ENCODE data around the gene ZNF536. TPM values are rescaled to one million over a fixed set of nuclear protein-coding genes. Genes with fewer than 3 reads are reported as not detected.

The ZNF536 gene
- total RNA-seq, 1 donor from 2014 or later, result 24.9 TPM

- Mint-ChIP-seq H3K4me3 (ENCODE audit: unreplicated experiment) (no peak overlapping the region), H3K27ac (ENCODE audit: unreplicated experiment) (no peak overlapping the region), H3K4me1 (ENCODE audit: low read depth, unreplicated experiment) (peaks cover 2% of the 10 kb centered on the region), H3K27me3 (ENCODE audit: unreplicated experiment) (peaks cover 7% of the 10 kb centered on the region), H3K36me3 (ENCODE audit: unreplicated experiment) (no peaks in the 10 kb centered on the region), H3K9me3 (ENCODE audit: unreplicated experiment) (peaks cover 4% of the 10 kb centered on the region)
- no peak for DNase-seq
- no peak for TF ChIP-seq CTCF (IDR thresholded peaks at IDR 0.05; ENCODE audit: partially characterized antibody, unreplicated experiment)
Observed at GRCh38 chr19:30358821-30359580, 13.2 kb upstream of the ZNF536 start.

GRCh38 chr19:30359936-30360335 lies 12.2 kb upstream of the ZNF536 start:
- Mint-ChIP-seq H3K4me3 (ENCODE audit: unreplicated experiment) (no peak overlapping the region), H3K36me3 (ENCODE audit: unreplicated experiment) (no peaks in the 10 kb centered on the region), H3K27me3 (ENCODE audit: unreplicated experiment) (peaks cover 6% of the 10 kb centered on the region), H3K4me1 (ENCODE audit: low read depth, unreplicated experiment) (no peaks in the 10 kb centered on the region), H3K9me3 (ENCODE audit: unreplicated experiment) (peaks cover 1% of the 10 kb centered on the region), H3K27ac (ENCODE audit: unreplicated experiment) (no peak overlapping the region)
- DNase-seq, result no peak
- no peak for TF ChIP-seq CTCF (IDR thresholded peaks at IDR 0.05; ENCODE audit: partially characterized antibody, unreplicated experiment)

DNA sequence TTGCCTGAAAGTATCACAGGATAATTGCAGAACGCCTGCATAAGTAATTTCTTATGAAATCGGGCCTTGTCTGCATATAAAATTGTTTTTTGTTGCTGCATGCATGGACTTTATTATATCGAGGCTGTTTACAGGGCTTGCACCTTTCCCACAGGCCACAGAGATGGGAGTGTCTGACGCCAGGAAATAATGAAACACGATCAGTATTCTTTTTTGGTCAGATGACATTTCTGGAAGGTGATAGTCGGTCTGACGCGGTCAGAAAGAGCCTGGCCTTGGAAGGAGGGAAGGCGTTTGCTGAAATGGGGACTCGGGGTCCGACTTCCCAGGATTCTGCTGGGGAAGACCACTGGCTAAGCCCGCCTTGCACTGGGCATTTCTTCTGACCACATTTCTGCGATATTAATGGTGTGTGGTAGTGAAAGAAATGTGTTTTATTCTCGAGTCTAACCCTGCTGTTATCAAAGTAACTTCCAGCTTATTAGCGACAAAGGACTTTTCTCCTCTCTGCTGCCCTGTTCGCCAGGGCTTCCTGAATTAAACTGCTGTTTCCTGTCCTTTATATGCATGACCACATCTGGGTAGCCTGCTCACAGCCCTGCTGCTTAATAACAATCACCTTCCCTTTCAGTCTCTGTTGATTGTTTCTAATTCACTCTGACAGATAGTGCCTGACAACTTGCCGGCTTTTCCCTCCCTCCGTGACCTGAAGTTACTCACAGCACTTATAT lies 11.6 kb upstream of the ZNF536 start:
- Mint-ChIP-seq H3K27me3 (ENCODE audit: unreplicated experiment) (peaks cover 4% of the 10 kb centered on the region), H3K36me3 (ENCODE audit: unreplicated experiment) (no peaks in the 10 kb centered on the region), H3K4me1 (ENCODE audit: low read depth, unreplicated experiment) (no peaks in the 10 kb centered on the region), H3K9me3 (ENCODE audit: unreplicated experiment) (no peaks in the 10 kb centered on the region), H3K4me3 (ENCODE audit: unreplicated experiment) (no peak overlapping the region), H3K27ac (ENCODE audit: unreplicated experiment) (no peak overlapping the region)
- no peak for DNase-seq
- no peak for TF ChIP-seq CTCF (IDR thresholded peaks at IDR 0.05; ENCODE audit: partially characterized antibody, unreplicated experiment)

DNA sequence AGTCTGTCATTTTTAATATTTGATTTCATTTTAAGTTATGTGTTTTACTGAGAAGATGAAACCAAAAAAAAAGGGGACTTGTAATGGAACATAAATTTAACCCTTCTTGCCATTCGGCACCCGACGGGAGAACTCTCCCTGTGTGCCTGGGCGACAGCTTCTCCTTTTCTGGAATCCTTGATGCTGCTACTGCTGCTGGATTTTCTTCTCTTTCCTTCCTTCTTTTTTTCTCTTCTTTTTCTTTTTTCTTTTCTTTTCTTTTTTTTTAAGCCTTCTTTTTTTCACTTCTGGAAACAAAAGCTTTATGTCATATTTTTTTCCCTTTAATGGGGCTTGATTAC lies 11.1 kb upstream of the ZNF536 start:
- H3K36me3 Mint-ChIP-seq (ENCODE audit: unreplicated experiment), result no peaks in the 10 kb centered on the region
- peaks cover 4% of the 10 kb centered on the region for H3K27me3 Mint-ChIP-seq (ENCODE audit: unreplicated experiment)
- no peak for DNase-seq
- H3K27ac Mint-ChIP-seq (ENCODE audit: unreplicated experiment), result no peak overlapping the region
- no peaks in the 10 kb centered on the region for H3K9me3 Mint-ChIP-seq (ENCODE audit: unreplicated experiment)
- no peak for TF ChIP-seq CTCF (IDR thresholded peaks at IDR 0.05; ENCODE audit: partially characterized antibody, unreplicated experiment)
- no peaks in the 10 kb centered on the region for H3K4me1 Mint-ChIP-seq (ENCODE audit: low read depth, unreplicated experiment)
- no peak overlapping the region for H3K4me3 Mint-ChIP-seq (ENCODE audit: unreplicated experiment)

GRCh38 chr19:30361721-30362120 lies 10.5 kb upstream of the ZNF536 start:
- H3K27me3 Mint-ChIP-seq (ENCODE audit: unreplicated experiment), result peaks cover 4% of the 10 kb centered on the region
- no peak overlapping the region for H3K27ac Mint-ChIP-seq (ENCODE audit: unreplicated experiment)
- H3K36me3 Mint-ChIP-seq (ENCODE audit: unreplicated experiment), result no peaks in the 10 kb centered on the region
- H3K4me3 Mint-ChIP-seq (ENCODE audit: unreplicated experiment), result no peak overlapping the region
- H3K9me3 Mint-ChIP-seq (ENCODE audit: unreplicated experiment), result peaks cover under 1% of the 10 kb centered on the region
- TF ChIP-seq CTCF (IDR thresholded peaks at IDR 0.05; ENCODE audit: partially characterized antibody, unreplicated experiment), result no peak
- no peaks in the 10 kb centered on the region for H3K4me1 Mint-ChIP-seq (ENCODE audit: low read depth, unreplicated experiment)
- DNase-seq, result no peak
